Keratinocyte (primary cell): Measurements from ENCODE around the gene SH2D2A. TPM values are rescaled to one million over a fixed set of nuclear protein-coding genes. Genes with fewer than 3 reads are reported as not detected.

Experiments used
- DNase-seq: peaks from one replicate; pipeline ENCODE4 v3.0.0-alpha.2; 2011; ENCODE audit warnings: low read depth, missing footprints, low spot score
- FAIRE-seq: peaks from 2 replicates; lab custom pipeline; 2011; peaks lifted over from hg19 to GRCh38; lab: Jason Lieb, UNC
- H2AFZ ChIP-seq: 2 replicates; pipeline ENCODE4 v1.6.0; 2012; ENCODE audit warnings: low read length, control low read depth, inconsistent platforms; ENCODE audit not compliant: control insufficient read depth
- H3K27ac ChIP-seq: 2 replicates; pipeline ENCODE4 v1.5.1; 2011; ENCODE audit warnings: low read length; ENCODE audit not compliant: control insufficient read depth, insufficient read depth
- H3K27me3 ChIP-seq: 3 replicates; pipeline ENCODE4 v1.6.0; 2011; ENCODE audit warnings: low read length; ENCODE audit not compliant: control insufficient read depth, insufficient read depth; ENCODE audit errors: extremely low read depth
- H3K36me3 ChIP-seq, 2 experiments: 2 replicates in 1 of 2; 3 replicates in 1 of 2; pipeline ENCODE4 v1.5.1; 2011; ENCODE audit warnings: low read length in 2 of 2, mild to moderate bottlenecking in 1 of 2; ENCODE audit not compliant: control insufficient read depth in 2 of 2, insufficient read depth in 2 of 2; ENCODE audit errors: extremely low read depth in 1 of 2
- H3K4me1 ChIP-seq: 3 replicates; pipeline ENCODE4 v1.5.1; 2011; ENCODE audit warnings: low read length; ENCODE audit not compliant: control insufficient read depth, insufficient read depth; ENCODE audit errors: extremely low read depth
- H3K4me2 ChIP-seq: 3 replicates; pipeline ENCODE4 v1.6.0; 2011; ENCODE audit warnings: low read depth, low read length; ENCODE audit not compliant: control insufficient read depth, insufficient read depth; ENCODE audit errors: extremely low read depth
- H3K4me3 ChIP-seq, 3 experiments: fragments of 200-600 bp in 1 of 3; sonication (generic) in 1 of 3; 2 replicates in 2 of 3; 3 replicates in 1 of 3; pipeline ENCODE4 v1.5.1; 2011 to 2016; ENCODE audit warnings: low read length in 3 of 3, mild to moderate bottlenecking in 3 of 3, control low read depth in 2 of 3, inconsistent platforms in 1 of 3, low read depth in 1 of 3, mixed read lengths in 1 of 3, mixed run types in 1 of 3, moderate library complexity in 1 of 3; ENCODE audit not compliant: control insufficient read depth in 2 of 3, insufficient read depth in 2 of 3; ENCODE audit errors: extremely low read depth in 1 of 3
- H3K79me2 ChIP-seq: 2 replicates; pipeline ENCODE4 v1.6.0; 2012; ENCODE audit warnings: low read length; ENCODE audit not compliant: control insufficient read depth, insufficient read depth
- H3K9ac ChIP-seq: 3 replicates; pipeline ENCODE4 v1.6.0; 2011; ENCODE audit warnings: low read length; ENCODE audit not compliant: control insufficient read depth, insufficient read depth; ENCODE audit errors: extremely low read depth
- H3K9me1 ChIP-seq: 3 replicates; pipeline ENCODE4 v1.6.0; 2011; ENCODE audit warnings: low read length; ENCODE audit not compliant: control insufficient read depth, insufficient read depth; ENCODE audit errors: extremely low read depth
- H3K9me3 ChIP-seq: 2 replicates; pipeline ENCODE4 v1.5.1; 2012; ENCODE audit warnings: low read depth, low read length; ENCODE audit not compliant: control insufficient read depth
- H4K20me1 ChIP-seq: 3 replicates; pipeline ENCODE4 v1.6.0; 2011; ENCODE audit warnings: low read length; ENCODE audit not compliant: control insufficient read depth, insufficient read depth; ENCODE audit errors: extremely low read depth
- EZH2 ChIP-seq: IDR thresholded peaks from one replicate; pipeline ENCODE4 v1.6.1; 2012; ENCODE audit warnings: inconsistent platforms, mild to moderate bottlenecking, low read length, moderate library complexity
- dilution Hi-C: fragments of 300-500 bp; cut with MboI; formaldehyde crosslinking; loops from one replicate; pipeline ENCODE4 v1.7.0; 2020; ENCODE audit warnings: low sequenced_read_pairs; ENCODE audit not compliant: extremely low pct_ligation_motif_present
- polyA plus RNA-seq, 5 experiments: library from polyadenylated mRNA; depleted of rRNA in 3 of 5; stranded (reverse) in 3 of 5; stranded (forward) in 1 of 5; unstranded in 1 of 5; fragments of >200 nt; gene quantifications; 1 replicate in 1 of 5; 2 replicates in 3 of 5; 3 replicates in 1 of 5; pipeline versions ENCODE4 v1.2.1 to v1.2.3, GENCODE V29; 2011 to 2012; ENCODE audit warnings: missing spikeins in 2 of 5, low read depth in 1 of 5, low replicate concordance in 1 of 5
- TF ChIP-seq, protein P1 (sequence below), 3 experiments: IDR thresholded peaks in 1 of 3; conservative IDR thresholded peaks in 1 of 3; optimal IDR thresholded peaks in 1 of 3; 2 replicates in 2 of 3; 3 replicates in 1 of 3; pipeline versions ENCODE3 to v1.5.1; 2011; ENCODE audit warnings: low read length in 3 of 3, mild to moderate bottlenecking in 3 of 3, moderate library complexity in 2 of 3, control low read depth in 1 of 3, inconsistent platforms in 1 of 3; ENCODE audit not compliant: insufficient read depth in 2 of 3; ENCODE audit errors: extremely low read depth in 1 of 3

Gene SH2D2A
- polyA plus RNA-seq, 1 donor (not counting 4 experiments of a cell fraction or from before 2014, with no cell fraction given): 2.5 TPM

DNA sequence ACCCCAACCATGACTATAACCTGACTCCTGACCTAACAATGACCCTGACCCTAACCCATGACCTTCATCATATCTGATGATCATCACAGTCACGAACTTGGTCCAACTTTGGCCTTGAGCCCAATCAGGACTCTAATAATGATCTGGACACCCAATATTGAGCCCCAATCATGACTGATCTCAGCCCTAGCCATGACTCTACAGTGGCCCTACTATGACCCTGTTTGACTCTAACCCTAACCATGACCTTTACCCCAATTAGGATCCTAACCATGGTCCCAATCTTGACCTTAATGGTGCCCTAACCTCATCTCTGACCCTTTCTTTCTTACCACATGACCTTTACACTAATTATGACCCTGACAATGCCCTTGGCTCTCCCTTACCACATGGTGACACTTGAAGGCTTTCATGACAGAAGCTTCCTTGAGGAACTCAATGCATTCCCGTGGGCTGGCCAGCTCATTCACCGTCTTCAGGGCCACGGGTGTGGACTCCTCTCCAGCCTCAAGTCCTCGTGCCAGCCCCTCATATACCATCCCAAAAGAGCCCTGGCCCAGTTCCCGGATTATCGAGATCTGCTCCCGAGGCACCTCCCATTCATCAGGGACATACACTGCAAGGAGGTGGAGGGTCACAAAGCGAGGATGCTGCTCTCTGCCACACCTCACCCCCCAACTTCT, 26.1 kb upstream of the SH2D2A start:
- Histone ChIP-seq H3K4me3 (no peak overlapping the region), H2AFZ (no peak overlapping the region), H3K4me1 (peaks cover 2% of the 10 kb centered on the region), H3K27me3 (peaks cover 62% of the 10 kb centered on the region), H3K9ac (no peak overlapping the region), H3K79me2 (no peaks in the 10 kb centered on the region), H3K36me3 (no peaks in the 10 kb centered on the region), H3K9me3 (no peaks in the 10 kb centered on the region), H3K4me2 (no peak overlapping the region), H3K9me1 (no peaks in the 10 kb centered on the region), H3K27ac (no peak overlapping the region), H4K20me1 (peaks cover 2% of the 10 kb centered on the region)
- TF ChIP-seq, protein P1, sequence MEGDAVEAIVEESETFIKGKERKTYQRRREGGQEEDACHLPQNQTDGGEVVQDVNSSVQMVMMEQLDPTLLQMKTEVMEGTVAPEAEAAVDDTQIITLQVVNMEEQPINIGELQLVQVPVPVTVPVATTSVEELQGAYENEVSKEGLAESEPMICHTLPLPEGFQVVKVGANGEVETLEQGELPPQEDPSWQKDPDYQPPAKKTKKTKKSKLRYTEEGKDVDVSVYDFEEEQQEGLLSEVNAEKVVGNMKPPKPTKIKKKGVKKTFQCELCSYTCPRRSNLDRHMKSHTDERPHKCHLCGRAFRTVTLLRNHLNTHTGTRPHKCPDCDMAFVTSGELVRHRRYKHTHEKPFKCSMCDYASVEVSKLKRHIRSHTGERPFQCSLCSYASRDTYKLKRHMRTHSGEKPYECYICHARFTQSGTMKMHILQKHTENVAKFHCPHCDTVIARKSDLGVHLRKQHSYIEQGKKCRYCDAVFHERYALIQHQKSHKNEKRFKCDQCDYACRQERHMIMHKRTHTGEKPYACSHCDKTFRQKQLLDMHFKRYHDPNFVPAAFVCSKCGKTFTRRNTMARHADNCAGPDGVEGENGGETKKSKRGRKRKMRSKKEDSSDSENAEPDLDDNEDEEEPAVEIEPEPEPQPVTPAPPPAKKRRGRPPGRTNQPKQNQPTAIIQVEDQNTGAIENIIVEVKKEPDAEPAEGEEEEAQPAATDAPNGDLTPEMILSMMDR (optimal IDR thresholded peaks at IDR 0.05 in 1 of 3, IDR thresholded peaks at IDR 0.05 in 1 of 3, conservative IDR thresholded peaks at IDR 0.05 in 1 of 3; ENCODE audit: extremely low read depth in 1 of 3, insufficient read depth in 2 of 3, low read length in 3 of 3): no peak
- no peak for TF ChIP-seq EZH2
- FAIRE-seq (no peak), DNase-seq (no peak)
- dilution Hi-C loops: no loop called here

DNA sequence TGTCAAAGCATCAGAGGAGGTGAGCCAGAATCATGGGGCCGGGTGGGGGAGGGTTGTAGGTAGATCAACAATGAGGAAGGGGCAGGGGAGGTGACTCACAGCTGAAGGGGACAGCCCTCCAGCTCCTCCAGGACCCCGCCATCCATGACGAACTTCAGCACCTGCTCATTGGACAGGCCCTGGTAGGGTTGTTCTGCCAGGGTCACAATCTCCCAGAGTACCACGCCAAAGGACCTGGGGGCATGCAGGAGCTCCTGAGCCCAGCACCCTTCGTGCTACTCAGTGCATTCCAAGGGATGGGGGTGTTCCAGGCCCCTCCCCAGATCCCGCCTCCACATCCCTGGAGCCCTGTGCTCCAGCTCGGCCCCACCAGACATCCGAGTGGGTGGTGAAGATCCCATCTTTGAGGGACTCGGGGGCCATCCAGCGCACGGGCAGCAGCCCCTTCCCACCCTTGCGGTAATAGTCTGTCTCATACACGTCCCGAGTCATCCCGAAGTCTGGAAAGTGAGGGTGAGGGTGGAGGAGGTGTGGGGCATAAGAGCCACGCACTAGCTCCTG, 24.7 kb upstream of the SH2D2A start:
- Histone ChIP-seq H3K4me2 (no peak overlapping the region), H3K27me3 (peaks cover 53% of the 10 kb centered on the region), H3K4me3 (no peak overlapping the region), H4K20me1 (peaks cover 2% of the 10 kb centered on the region), H2AFZ (no peak overlapping the region), H3K9ac (no peak overlapping the region), H3K36me3 (no peaks in the 10 kb centered on the region), H3K27ac (no peak overlapping the region), H3K9me1 (no peaks in the 10 kb centered on the region), H3K79me2 (no peaks in the 10 kb centered on the region), H3K9me3 (no peaks in the 10 kb centered on the region), H3K4me1 (peaks cover 2% of the 10 kb centered on the region)
- no peak for TF ChIP-seq EZH2
- TF ChIP-seq, protein P1 (optimal IDR thresholded peaks at IDR 0.05 in 1 of 3, IDR thresholded peaks at IDR 0.05 in 1 of 3, conservative IDR thresholded peaks at IDR 0.05 in 1 of 3; ENCODE audit: extremely low read depth in 1 of 3, insufficient read depth in 2 of 3, low read length in 3 of 3): no peak
- dilution Hi-C loops: no loop called here
- no peak for FAIRE-seq
- DNase-seq: no peak
